ENCODE measurements around the gene KLHL36. TPM values are rescaled to one million over a fixed set of nuclear protein-coding genes. Genes with fewer than 3 reads are reported as not detected.

KLHL36 gene
- total and polyA plus RNA-seq, 9 of the 15 experiments (the other 6 are each of a cell fraction or from before 2014, with no cell fraction given), result 2.1 to 51.2 (median 18.5) TPM

DNA sequence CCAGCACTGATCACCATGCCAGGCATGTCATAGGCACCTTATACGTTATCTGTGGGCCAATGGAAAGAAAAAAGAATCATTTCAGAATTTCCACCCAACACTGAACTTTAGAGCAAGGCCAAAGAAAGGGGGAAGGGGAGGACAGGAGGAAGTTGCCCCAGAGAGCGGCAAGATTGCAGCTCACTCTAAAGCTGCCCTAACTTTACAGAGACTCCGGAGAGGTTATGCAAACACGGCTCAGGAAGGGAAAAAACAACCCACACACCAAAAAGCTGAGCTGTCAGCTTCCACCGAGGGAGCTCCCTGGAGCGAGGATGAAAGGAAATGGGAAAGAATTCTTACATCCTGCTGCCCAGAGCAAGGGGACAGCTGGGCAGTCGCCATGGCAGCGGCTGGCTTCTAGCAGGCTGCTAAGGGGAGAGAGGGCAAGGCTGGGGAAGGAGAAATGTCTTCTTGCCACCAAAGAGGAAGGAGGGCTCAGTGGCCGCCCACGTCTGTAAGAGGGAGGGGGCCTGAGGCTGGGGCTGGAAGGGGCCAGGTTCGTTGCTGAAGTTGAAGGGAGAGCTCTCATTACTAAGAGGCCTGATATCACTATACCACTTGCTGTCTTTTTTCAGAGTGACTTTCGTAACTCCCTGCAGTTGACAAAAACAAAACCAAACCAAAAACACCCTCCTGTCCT lies 48.6 kb upstream of the KLHL36 start (continued):
- TF ChIP-seq ZBTB9 (CRISPR knock-in tag; IDR thresholded peaks at IDR 0.05) (0 out of 2 replicates have a peak, but pooled peaks have one; percentile 53), CEBPG (CRISPR knock-in tag; IDR thresholded peaks at IDR 0.05) (0 out of 2 replicates have a peak, but pooled peaks have one; percentile 31), CEBPG (tag; conservative IDR thresholded peaks at IDR 0.05 in 1 of 2, IDR thresholded peaks at IDR 0.05 in 1 of 2) (peak in 1 of 2 experiments; percentile 58; a peak in 2 of 4 replicates), HDGF (IDR thresholded peaks at IDR 0.05) (peak; percentile 19; the same call in 1 of the 2 replicates), ATF1 (CRISPR knock-in tag; IDR thresholded peaks at IDR 0.05) (no peak), ATF1 (tag; IDR thresholded peaks at IDR 0.05) (no peak), ATF7 (IDR thresholded peaks at IDR 0.05) (peak; percentile 21; the same call in 1 of the 2 replicates), SP1 (CRISPR knock-in tag; IDR thresholded peaks at IDR 0.05) (no peak; the same call in 1 of the 2 replicates), RCOR1 (IDR thresholded peaks at IDR 0.05; ENCODE audit: borderline replicate concordance in 1 of 2, low read depth in 2 of 2, low read length in 2 of 2) (0 out of 4 replicates have a peak, but pooled peaks of 1 of the 2 experiments have one; percentile 15), ZNF263 (CRISPR knock-in tag; IDR thresholded peaks at IDR 0.05; ENCODE audit: borderline replicate concordance) (no peak), ZC3H4 (CRISPR knock-in tag; IDR thresholded peaks at IDR 0.05; ENCODE audit: borderline replicate concordance) (no peak), ZBTB1 (CRISPR knock-in tag; IDR thresholded peaks at IDR 0.05; ENCODE audit: borderline replicate concordance, low read depth) (no peak), DMBX1 (CRISPR knock-in tag; IDR thresholded peaks at IDR 0.05; ENCODE audit: borderline replicate concordance) (no peak), GTF2E2 (tag; IDR thresholded peaks at IDR 0.05) (0 out of 2 replicates have a peak, but pooled peaks have one; percentile 15), ZFPM2 (CRISPR knock-in tag; IDR thresholded peaks at IDR 0.05) (peak; percentile 71; the same call in 1 of the 2 replicates), BHLHE40 (IDR thresholded peaks at IDR 0.05; ENCODE audit: low read length) (no peak), SMARCE1 (IDR thresholded peaks at IDR 0.05) (0 out of 2 replicates have a peak, but pooled peaks have one; percentile 16), ZBTB7A (IDR thresholded peaks at IDR 0.05; ENCODE audit: borderline replicate concordance, control insufficient read depth, low read depth, low read length) (peak; percentile 50; the same call in 1 of the 2 replicates)
- TF ChIP-seq, protein P1, sequence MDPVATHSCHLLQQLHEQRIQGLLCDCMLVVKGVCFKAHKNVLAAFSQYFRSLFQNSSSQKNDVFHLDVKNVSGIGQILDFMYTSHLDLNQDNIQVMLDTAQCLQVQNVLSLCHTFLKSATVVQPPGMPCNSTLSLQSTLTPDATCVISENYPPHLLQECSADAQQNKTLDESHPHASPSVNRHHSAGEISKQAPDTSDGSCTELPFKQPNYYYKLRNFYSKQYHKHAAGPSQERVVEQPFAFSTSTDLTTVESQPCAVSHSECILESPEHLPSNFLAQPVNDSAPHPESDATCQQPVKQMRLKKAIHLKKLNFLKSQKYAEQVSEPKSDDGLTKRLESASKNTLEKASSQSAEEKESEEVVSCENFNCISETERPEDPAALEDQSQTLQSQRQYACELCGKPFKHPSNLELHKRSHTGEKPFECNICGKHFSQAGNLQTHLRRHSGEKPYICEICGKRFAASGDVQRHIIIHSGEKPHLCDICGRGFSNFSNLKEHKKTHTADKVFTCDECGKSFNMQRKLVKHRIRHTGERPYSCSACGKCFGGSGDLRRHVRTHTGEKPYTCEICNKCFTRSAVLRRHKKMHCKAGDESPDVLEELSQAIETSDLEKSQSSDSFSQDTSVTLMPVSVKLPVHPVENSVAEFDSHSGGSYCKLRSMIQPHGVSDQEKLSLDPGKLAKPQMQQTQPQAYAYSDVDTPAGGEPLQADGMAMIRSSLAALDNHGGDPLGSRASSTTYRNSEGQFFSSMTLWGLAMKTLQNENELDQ (CRISPR knock-in tag; IDR thresholded peaks at IDR 0.05; ENCODE audit: borderline replicate concordance), result no peak
- TF ChIP-seq, protein P2, sequence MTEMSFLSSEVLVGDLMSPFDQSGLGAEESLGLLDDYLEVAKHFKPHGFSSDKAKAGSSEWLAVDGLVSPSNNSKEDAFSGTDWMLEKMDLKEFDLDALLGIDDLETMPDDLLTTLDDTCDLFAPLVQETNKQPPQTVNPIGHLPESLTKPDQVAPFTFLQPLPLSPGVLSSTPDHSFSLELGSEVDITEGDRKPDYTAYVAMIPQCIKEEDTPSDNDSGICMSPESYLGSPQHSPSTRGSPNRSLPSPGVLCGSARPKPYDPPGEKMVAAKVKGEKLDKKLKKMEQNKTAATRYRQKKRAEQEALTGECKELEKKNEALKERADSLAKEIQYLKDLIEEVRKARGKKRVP (CRISPR knock-in tag; IDR thresholded peaks at IDR 0.05), result no peak
